Mesodermal cell (in vitro differentiated cells): ENCODE measurements around the gene IGSF21.
A peak's percentile ranks its signal among the peaks of the same experiment; 100 is the strongest.

Experiments used
- H3K27ac ChIP-seq: 2 replicates; pipeline ENCODE4 v1.7.0; 2013; ENCODE audit warnings: mild to moderate bottlenecking, low read depth, low read length, moderate library complexity; ENCODE audit not compliant: severe bottlenecking
- H3K36me3 ChIP-seq: 2 replicates; pipeline ENCODE4 v1.7.1; 2013; ENCODE audit warnings: mild to moderate bottlenecking, low read length, moderate library complexity; ENCODE audit not compliant: control insufficient read depth, insufficient read depth
- H3K4me1 ChIP-seq: one replicate; pipeline ENCODE4 v1.7.1; 2013; ENCODE audit warnings: mild to moderate bottlenecking, low read length; ENCODE audit not compliant: insufficient read depth, control insufficient read depth, poor library complexity, severe bottlenecking
- H3K4me3 ChIP-seq: 2 replicates; pipeline ENCODE4 v1.7.0; 2013; ENCODE audit warnings: low read length, control low read depth, mild to moderate bottlenecking; ENCODE audit not compliant: insufficient read depth, poor library complexity, severe bottlenecking; ENCODE audit errors: extremely low read depth
- H3K9me3 ChIP-seq: 2 replicates; pipeline ENCODE4 v1.7.1; 2013; ENCODE audit warnings: mild to moderate bottlenecking, low read length, moderate library complexity; ENCODE audit not compliant: control insufficient read depth
- WGBS, 2 experiments: methylation state at CpG; one replicate each; pipeline ENCODE4 v1.1.5; 2013; ENCODE audit warnings: missing lambda C conversion rate in 2 of 2; ENCODE audit not compliant: insufficient coverage in 2 of 2; 5-methylcytosine and 5-hydroxymethylcytosine counted together

IGSF21 gene

DNA sequence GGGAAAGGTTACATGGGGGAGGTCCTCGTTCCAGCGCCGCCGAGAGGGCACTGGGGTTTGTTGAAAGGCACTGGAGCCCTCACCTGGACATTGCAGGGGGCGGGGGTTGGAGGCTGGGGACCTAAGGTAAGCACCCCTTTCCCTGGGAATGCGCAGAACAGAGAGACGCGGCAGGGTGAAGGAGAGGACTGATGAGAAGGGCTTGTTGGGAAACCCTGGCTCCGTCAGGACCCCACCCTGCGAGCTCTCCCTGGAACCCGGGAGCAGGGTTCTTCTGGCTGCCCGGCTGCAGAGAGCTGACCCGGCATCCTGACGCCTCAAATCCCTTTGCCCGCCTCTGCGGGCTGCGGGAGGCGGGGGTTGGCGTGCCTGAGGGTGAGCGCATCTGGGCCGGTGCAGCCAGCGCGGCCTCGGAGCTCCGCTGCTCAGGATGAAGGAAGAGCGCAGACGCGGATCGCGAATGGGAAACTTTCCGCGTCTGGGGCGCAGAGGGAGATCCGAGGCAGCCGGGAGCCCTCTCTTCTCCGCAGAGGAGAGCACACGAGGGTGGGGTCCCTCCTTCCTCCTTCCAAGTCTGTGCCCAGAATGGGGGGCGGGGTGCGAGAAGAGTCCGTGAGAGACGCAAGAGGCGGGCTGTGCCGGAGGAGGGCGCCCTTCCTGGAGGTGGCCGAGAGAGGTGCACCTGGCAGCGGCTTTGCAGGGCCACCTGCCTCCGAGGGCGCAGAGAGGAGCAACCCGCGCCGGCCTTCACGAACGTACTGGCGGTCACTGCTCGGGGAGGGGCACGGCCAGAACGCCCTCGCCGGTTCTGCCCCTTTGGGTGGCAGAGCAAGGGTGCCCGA lies 2.4 kb downstream of the IGSF21 start:
- Histone ChIP-seq H3K27ac (no peak overlapping the region), H3K4me1 (peaks cover 20% of the 10 kb centered on the region), H3K4me3 (peak overlapping the region; percentile 14), H3K9me3 (no peaks in the 10 kb centered on the region), H3K36me3 (no peaks in the 10 kb centered on the region)
- WGBS, 2 experiments, result 0% methylated on average over 49 of the region's 60 CpGs

DNA sequence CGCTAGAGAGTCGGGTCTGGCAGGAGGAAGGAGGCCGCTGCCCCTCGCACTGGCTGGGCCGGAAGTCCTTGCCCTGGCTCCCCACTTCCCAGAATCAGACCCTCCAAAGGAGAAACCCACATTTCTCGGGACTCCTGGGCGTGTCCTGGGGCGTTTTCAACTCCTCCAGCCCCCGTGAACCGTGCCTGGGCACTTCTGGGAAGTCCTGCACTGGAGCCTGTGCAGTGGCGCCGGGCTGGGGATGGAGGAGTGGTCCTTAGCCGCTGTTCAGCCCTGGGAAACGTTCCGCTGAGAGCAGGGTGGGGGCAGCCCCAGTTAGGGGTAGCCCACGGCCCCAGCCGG lies 3.0 kb downstream of the IGSF21 start:
- Histone ChIP-seq H3K4me3 (no peak overlapping the region), H3K4me1 (peaks cover 18% of the 10 kb centered on the region), H3K27ac (no peak overlapping the region), H3K36me3 (no peaks in the 10 kb centered on the region), H3K9me3 (no peaks in the 10 kb centered on the region)
- WGBS, 2 experiments, result 1 to 3% methylated on average over 11 to 17 of the region's 17 CpGs

DNA sequence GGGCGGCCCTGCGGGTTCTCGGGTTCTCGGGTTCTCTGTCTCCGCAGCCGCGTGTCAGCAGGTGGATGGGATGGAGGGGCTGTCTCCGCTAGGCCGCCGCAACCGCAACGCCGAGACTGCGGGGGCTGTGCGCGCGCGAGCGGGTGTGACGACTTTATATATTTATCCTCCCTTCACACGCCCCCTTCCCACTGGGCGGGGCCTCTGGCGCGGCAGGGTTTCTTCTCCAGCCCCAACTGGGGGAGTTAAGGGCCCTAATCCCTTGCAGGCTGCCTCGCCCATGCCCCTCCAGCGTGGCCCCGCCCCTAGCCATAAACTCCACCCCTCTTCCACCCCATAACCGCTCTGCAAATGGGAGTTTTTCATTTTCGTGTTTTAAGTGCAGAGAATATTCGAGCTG lies 3.4 kb downstream of the IGSF21 start:
- WGBS, 2 experiments, result 0 to 1% methylated on average over 1 to 12 of the region's 30 CpGs
- H3K9me3 ChIP-seq, result no peaks in the 10 kb centered on the region
- H3K4me1 ChIP-seq, result peaks cover 18% of the 10 kb centered on the region
- no peaks in the 10 kb centered on the region for H3K36me3 ChIP-seq
- no peak overlapping the region for H3K4me3 ChIP-seq
- no peak overlapping the region for H3K27ac ChIP-seq

DNA sequence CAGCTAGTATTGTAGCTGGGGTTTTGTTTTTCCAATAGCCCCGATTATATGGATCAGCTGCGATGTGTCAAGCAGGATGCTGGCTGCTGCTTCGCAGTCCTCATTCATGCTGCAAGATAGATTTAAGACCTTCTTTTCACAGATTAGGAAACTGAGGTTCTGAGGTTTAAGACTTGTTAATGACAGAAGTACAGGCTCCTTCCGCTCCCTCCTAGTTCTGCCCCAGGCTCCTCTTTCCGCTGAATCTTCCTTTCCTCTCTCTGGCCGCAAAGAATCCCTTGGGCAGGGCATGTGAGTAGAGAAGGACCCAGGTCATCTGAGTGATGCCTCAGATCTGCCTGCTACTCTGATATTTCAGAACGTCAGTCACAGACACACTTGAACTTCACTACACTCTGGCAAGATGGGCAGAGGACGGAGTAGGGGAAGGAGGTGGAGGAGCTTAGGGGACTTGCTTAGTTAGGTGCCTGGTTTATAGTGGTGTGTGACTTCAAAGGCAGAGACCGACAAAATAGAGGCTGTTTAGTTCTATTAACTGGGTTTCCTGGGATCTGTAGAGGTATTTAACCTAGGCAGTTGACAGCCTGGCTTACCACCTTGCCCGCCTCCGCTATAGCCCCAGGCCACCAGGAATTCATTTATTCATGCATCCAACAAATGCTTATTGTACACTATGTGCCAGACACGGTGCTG lies 4.2 kb downstream of the IGSF21 start:
- H3K4me1 ChIP-seq, result peaks cover 22% of the 10 kb centered on the region
- H3K9me3 ChIP-seq, result no peaks in the 10 kb centered on the region
- no peak overlapping the region for H3K27ac ChIP-seq
- no peak overlapping the region for H3K4me3 ChIP-seq
- no peaks in the 10 kb centered on the region for H3K36me3 ChIP-seq
- 45 to 58% methylated on average over 5 to 7 of the region's 12 CpGs for WGBS, 2 experiments

DNA sequence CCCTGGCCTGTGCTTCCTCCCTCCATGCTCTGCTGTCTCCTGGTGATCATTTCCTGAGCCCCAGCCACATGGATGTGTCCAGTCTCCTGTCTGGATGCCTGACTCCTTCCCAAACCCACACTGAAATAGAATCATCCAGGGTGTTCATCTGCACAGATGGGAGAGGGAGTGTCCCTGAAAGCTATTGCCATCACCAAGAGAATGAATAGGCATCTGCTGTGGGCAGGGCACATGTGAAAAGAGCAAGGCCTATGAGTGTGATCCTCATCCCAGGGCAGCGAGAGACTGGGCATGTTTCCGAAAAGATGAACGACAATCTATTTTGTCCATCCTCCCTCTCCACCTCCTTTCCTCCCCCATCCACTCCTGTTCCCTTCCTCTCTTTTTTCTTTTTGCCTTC lies 5.0 kb downstream of the IGSF21 start:
- no peak overlapping the region for H3K27ac ChIP-seq
- H3K4me3 ChIP-seq, result no peak overlapping the region
- peaks cover 22% of the 10 kb centered on the region for H3K4me1 ChIP-seq
- H3K9me3 ChIP-seq, result no peaks in the 10 kb centered on the region
- no peaks in the 10 kb centered on the region for H3K36me3 ChIP-seq
- WGBS, 2 experiments, result 83 to 100% methylated on average over 1 of the region's 3 CpGs

GRCh38 chr1:18114726-18115410 lies 7.3 kb downstream of the IGSF21 start:
- H3K36me3 ChIP-seq, result no peaks in the 10 kb centered on the region
- H3K27ac ChIP-seq, result no peak overlapping the region
- H3K9me3 ChIP-seq, result no peaks in the 10 kb centered on the region
- H3K4me3 ChIP-seq, result no peak overlapping the region
- H3K4me1 ChIP-seq, result peaks cover 8% of the 10 kb centered on the region
- 79 to 93% methylated on average over 2 to 3 of the region's 3 CpGs for WGBS, 2 experiments

DNA sequence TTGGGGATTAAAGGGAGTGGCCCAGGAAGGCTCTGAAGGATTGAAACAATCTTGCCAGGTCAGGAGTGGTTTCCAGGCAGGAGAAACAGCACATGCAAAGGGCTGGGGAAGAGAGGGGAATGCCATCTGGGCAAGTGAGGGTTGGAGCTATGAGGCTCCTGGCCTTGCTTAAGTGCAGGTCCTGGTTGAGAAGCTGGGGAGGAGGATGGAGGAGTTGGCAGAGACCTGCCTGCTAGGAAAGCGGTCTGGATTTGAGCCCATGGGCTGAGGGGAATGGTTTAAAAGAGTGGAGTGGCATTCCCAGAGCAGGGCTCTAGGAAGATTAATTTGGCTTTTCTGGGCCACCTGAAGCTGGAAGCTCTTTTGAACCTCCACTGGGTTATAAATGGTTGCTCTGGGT lies 9.2 kb downstream of the IGSF21 start:
- no peak overlapping the region for H3K27ac ChIP-seq
- WGBS, 2 experiments, result 100% methylated on average over 1 of the region's 1 CpG
- H3K9me3 ChIP-seq, result no peaks in the 10 kb centered on the region
- H3K36me3 ChIP-seq, result no peaks in the 10 kb centered on the region
- peaks cover 5% of the 10 kb centered on the region for H3K4me1 ChIP-seq
- no peak overlapping the region for H3K4me3 ChIP-seq

GRCh38 chr1:18118078-18118477 lies 10.5 kb downstream of the IGSF21 start:
- WGBS, 2 experiments, result 73 to 78% methylated on average over 11 to 13 of the region's 13 CpGs
- H3K36me3 ChIP-seq, result no peaks in the 10 kb centered on the region

DNA sequence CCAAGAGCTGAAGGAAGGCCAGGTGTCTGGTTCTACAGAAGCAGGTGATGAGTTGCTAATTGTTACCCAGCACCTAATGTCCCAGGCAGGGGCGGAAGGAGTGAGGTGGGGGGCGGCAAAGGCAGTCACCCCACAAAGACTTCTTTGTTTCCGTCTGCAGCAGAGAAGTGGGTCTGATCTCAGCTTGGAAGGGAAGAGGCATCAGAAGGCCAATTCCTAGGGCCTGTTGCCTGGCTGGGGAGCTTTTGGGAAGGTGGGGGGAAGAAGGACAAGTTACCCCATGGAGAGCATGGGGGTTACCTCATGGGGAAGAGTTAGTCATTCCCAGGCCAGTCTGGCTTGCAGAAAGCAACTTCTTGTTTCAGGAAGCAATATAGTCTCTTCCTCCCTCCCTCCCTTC lies 10.9 kb downstream of the IGSF21 start:
- H3K9me3 ChIP-seq, result no peaks in the 10 kb centered on the region
- peaks cover 4% of the 10 kb centered on the region for H3K4me1 ChIP-seq
- H3K4me3 ChIP-seq, result no peak overlapping the region
- H3K27ac ChIP-seq, result no peak overlapping the region
- WGBS, 2 experiments, result 84% methylated on average over 3 of the region's 3 CpGs; no CpG with 5 or more reads in 1 of the 2 experiments
- H3K36me3 ChIP-seq, result no peaks in the 10 kb centered on the region

More at GRCh38 chr1:18118078-18118477, 10.5 kb downstream of the IGSF21 start:
- Histone ChIP-seq H3K4me1 (peaks cover 4% of the 10 kb centered on the region), H3K9me3 (no peaks in the 10 kb centered on the region), H3K4me3 (no peak overlapping the region), H3K27ac (no peak overlapping the region)

DNA sequence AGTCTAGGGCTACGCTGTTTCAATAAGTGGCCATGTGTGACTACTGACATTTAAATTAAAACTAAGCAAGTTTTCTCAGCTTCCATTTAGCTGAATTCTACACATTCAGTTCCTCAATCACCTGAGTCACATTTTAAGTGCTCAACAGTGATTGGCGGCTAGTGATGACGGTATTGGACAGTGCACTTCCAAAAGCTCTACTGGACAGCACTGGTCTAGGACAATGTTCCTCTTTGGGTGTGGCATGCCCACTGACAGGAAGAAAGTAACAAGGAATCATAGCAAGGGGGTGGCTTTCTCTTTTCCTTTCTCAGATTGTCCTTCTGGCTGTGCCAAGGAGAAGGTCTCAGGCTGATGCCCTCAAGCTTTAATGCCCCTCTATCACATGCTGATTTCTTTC lies 11.7 kb downstream of the IGSF21 start:
- Histone ChIP-seq H3K4me3 (no peak overlapping the region), H3K36me3 (no peaks in the 10 kb centered on the region), H3K27ac (no peak overlapping the region), H3K4me1 (peaks cover 4% of the 10 kb centered on the region), H3K9me3 (no peaks in the 10 kb centered on the region)
- WGBS, 2 experiments, result 96 to 100% methylated on average over 3 of the region's 3 CpGs
